Measurements from ENCODE around the gene RNF215.
"Not testable (repeated sequence)": the region's sequence is repeated elsewhere in the genome, so short reads cannot be mapped to it uniquely, and the experiment has no call there.

DNA sequence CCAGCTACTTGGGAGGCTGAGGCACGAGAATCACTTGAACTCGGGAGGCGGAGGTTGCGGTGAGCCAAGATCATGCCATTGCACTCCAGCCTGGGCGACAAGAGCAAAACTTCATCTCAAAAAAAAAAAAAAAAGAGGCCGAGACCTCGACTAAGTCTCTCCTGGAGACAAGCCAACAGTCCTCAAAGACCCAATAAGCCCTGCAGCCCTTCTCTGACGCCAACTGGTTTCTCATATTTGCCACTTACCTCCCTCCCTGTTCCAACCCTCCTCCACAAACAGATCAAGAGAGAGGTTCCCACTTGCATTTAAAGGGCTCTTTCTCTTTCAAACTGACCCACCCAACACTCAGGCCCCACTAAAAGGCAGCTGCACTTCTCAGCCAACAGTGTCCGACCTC is 48.9 kb downstream of the RNF215 start:
- TF ChIP-seq CTCF (IDR thresholded peaks at IDR 0.05; ENCODE audit: insufficient read depth, low read depth, low read length); EZH2 (IDR thresholded peaks at IDR 0.05; ENCODE audit: insufficient read depth, low read length): not testable (repeated sequence)
